ENCODE results near the gene FBXO17. TPM values are rescaled to one million over a fixed set of nuclear protein-coding genes. Genes with fewer than 3 reads are reported as not detected.

The FBXO17 gene
- total and polyA plus RNA-seq, 2 experiments from 2014 or later: 41.9 to 49.4 TPM

DNA sequence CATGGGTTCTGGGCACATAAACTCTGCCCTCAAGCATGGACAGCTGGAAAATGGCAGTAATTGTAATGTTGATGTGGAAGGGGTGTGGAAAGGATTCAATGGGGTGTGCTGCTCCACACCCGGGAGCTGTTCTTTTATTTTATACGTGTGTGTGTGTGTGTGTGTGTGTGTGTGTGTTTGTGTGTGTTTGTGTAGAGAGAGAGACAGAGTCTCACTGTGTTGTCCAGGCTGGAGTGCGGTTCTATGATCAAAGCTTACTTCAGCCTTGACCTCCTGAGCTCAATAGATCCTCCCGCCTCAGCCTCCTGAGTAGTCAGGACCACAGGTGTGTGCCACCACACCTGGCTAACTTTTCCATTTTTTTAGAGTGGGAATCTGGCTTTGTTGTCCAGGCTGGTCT is 42.0 kb downstream of the FBXO17 start:
- no peak overlapping the region for H3K27ac ChIP-seq
- WGBS (ENCODE audit: low lambda C conversion rate, missing lambda C conversion rate): 98% methylated on average over 3 of the region's 4 CpGs

DNA sequence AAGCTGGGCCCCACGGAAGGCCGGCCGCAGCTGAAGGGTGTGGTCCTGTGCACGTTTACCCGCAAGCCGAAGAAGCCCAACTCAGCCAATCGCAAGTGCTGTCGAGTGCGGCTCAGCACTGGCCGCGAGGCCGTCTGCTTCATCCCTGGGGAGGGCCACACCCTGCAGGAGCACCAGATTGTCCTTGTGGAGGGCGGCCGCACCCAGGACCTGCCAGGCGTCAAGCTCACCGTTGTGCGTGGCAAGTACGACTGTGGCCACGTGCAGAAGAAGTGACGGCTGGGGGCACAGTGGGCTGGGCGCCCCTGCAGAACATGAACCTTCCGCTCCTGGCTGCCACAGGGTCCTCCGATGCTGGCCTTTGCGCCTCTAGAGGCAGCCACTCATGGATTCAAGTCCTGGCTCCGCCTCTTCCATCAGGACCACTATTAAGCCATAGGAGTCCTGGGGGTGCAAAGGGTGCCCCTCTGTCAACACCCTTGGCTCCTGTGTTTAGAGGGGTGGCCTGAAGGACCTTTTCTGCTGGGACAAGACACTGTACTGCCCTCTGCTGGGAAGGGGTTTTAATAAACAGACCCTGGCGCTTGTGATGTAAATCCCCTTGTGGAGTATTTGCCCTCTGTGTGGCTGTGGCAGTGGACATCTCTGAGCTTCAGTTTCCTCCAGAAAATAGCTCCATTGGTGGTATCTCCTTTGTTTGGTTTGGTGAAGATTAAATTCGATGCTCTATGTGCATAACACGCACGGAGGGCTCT is 42.9 kb downstream of the FBXO17 start:
- Histone ChIP-seq H3K9me3 (ENCODE audit: low read depth) (no peaks in the 10 kb centered on the region), H3K4me2 (peak overlapping the region; percentile 89), H3K4me1 (ENCODE audit: insufficient read depth) (peaks cover 4% of the 10 kb centered on the region), H3K27ac (no peak overlapping the region), H3K27me3 (no peaks in the 10 kb centered on the region), H3K79me2 (peaks cover 39% of the 10 kb centered on the region), H3K36me3 (replicated peaks; ENCODE audit: insufficient read depth, low read depth) (no peaks in the 10 kb centered on the region), H3K9me2 (replicated peaks; ENCODE audit: insufficient read depth) (no peaks in the 10 kb centered on the region), H3K4me3 (no peak overlapping the region), H2AFZ (no peak overlapping the region), H4K20me1 (ENCODE audit: insufficient read depth, poor library complexity, severe bottlenecking) (no peaks in the 10 kb centered on the region)
- TF ChIP-seq CTCF (IDR thresholded peaks at IDR 0.05; ENCODE audit: poor library complexity): peak; percentile 34
- no peak for TF ChIP-seq EZH2phosphoT487 (IDR thresholded peaks at IDR 0.05; ENCODE audit: low read depth, severe bottlenecking, unreplicated experiment)
- no peak for TF ChIP-seq EZH2 (IDR thresholded peaks at IDR 0.05; ENCODE audit: borderline replicate concordance)
- 98% methylated on average over 29 of the region's 29 CpGs for WGBS (ENCODE audit: low lambda C conversion rate, missing lambda C conversion rate)
- DNase-seq (ENCODE audit: low spot score): no peak

More for the DNA sequence above, 42.0 kb downstream of the FBXO17 start:
- no peaks in the 10 kb centered on the region for H4K20me1 ChIP-seq (ENCODE audit: insufficient read depth, poor library complexity, severe bottlenecking)
- H2AFZ ChIP-seq: no peak overlapping the region
- no peak overlapping the region for H3K4me3 ChIP-seq
- no peaks in the 10 kb centered on the region for H3K36me3 ChIP-seq (replicated peaks; ENCODE audit: insufficient read depth, low read depth)
- no peaks in the 10 kb centered on the region for H3K27me3 ChIP-seq
- H3K4me2 ChIP-seq: no peak overlapping the region
- no peak for TF ChIP-seq EZH2phosphoT487 (IDR thresholded peaks at IDR 0.05; ENCODE audit: low read depth, severe bottlenecking, unreplicated experiment)
- TF ChIP-seq CTCF (IDR thresholded peaks at IDR 0.05; ENCODE audit: poor library complexity): no peak
- TF ChIP-seq EZH2 (IDR thresholded peaks at IDR 0.05; ENCODE audit: borderline replicate concordance): no peak
- peaks cover 32% of the 10 kb centered on the region for H3K79me2 ChIP-seq
- H3K9me3 ChIP-seq (ENCODE audit: low read depth): no peaks in the 10 kb centered on the region
- peaks cover 4% of the 10 kb centered on the region for H3K4me1 ChIP-seq (ENCODE audit: insufficient read depth)
- no peak for DNase-seq (ENCODE audit: low spot score)
- no peaks in the 10 kb centered on the region for H3K9me2 ChIP-seq (replicated peaks; ENCODE audit: insufficient read depth)

GRCh38 chr19:38931521-38931793 is 44.1 kb downstream of the FBXO17 start:
- Histone ChIP-seq H3K9me2 (replicated peaks; ENCODE audit: insufficient read depth) (no peaks in the 10 kb centered on the region), H3K27me3 (no peaks in the 10 kb centered on the region), H3K4me1 (ENCODE audit: insufficient read depth) (peaks cover 4% of the 10 kb centered on the region), H3K79me2 (peaks cover 39% of the 10 kb centered on the region), H3K36me3 (replicated peaks; ENCODE audit: insufficient read depth, low read depth) (no peaks in the 10 kb centered on the region), H3K27ac (peak overlapping the region; percentile 74), H3K4me2 (peak overlapping the region; percentile 89), H3K4me3 (peak overlapping the region; percentile 41), H4K20me1 (ENCODE audit: insufficient read depth, poor library complexity, severe bottlenecking) (no peaks in the 10 kb centered on the region), H2AFZ (peak overlapping the region; percentile 22), H3K9me3 (ENCODE audit: low read depth) (no peaks in the 10 kb centered on the region)
- 32% methylated on average over 8 of the region's 8 CpGs for WGBS (ENCODE audit: low lambda C conversion rate, missing lambda C conversion rate)
- no peak for TF ChIP-seq CTCF (IDR thresholded peaks at IDR 0.05; ENCODE audit: poor library complexity)
- no peak for TF ChIP-seq EZH2phosphoT487 (IDR thresholded peaks at IDR 0.05; ENCODE audit: low read depth, severe bottlenecking, unreplicated experiment)
- TF ChIP-seq EZH2 (IDR thresholded peaks at IDR 0.05; ENCODE audit: borderline replicate concordance): no peak
- no peak for DNase-seq (ENCODE audit: low spot score)
